Fibroblast of lung (primary cell): Measurements from ENCODE around the gene CPZ.

ENCODE experiments used
- CTCF ChIP-seq, 2 donors: IDR thresholded peaks in 1 of 2; conservative IDR thresholded peaks in 1 of 2; 1 replicate in 1 of 2; 2 replicates in 1 of 2; pipeline ENCODE4 v1.5.1; 2011 to 2012; ENCODE audit warnings: low read length in 2 of 2, control low read depth in 1 of 2, inconsistent platforms in 1 of 2, low read depth in 1 of 2, mild to moderate bottlenecking in 1 of 2
- EZH2 ChIP-seq: IDR thresholded peaks from 2 replicates; pipeline ENCODE4 v1.5.1; 2012; ENCODE audit warnings: low read length, control low read depth, mild to moderate bottlenecking; ENCODE audit errors: missing control alignments

GRCh38 chr4:8643441-8643840 is 50.9 kb downstream of the CPZ start:
- TF ChIP-seq CTCF (conservative IDR thresholded peaks at IDR 0.05 in 1 of 2, IDR thresholded peaks at IDR 0.05 in 1 of 2; ENCODE audit: low read depth in 1 of 2, low read length in 2 of 2) = no peak
- no peak for TF ChIP-seq EZH2
